RKO (cell line): ENCODE results near the gene TAS2R41.

Source experiments
- DNase-seq: peaks from one replicate; pipeline ENCODE4 v3.0.0-alpha.2; 2016; ENCODE audit warnings: low spot score

The TAS2R41 gene

DNA sequence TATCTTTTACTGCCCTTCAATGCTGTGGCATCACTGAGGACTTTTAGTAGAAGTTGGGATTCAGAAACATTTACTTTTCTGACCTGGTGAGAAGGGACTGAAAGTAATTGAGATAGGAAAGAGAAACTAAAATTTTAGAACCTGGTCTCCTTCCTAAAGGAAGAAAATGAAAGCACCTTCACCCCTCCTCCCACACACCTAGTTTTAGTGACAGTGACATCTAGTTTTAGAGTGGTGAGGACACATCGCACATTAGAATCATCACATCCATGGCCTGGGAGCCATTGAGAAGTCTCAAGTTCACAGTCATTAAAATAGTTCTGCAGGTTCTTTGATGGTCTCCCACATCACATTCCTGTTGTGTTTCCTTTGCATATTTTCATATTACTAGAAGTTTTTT is 16.1 kb downstream of the TAS2R41 start:
- DNase-seq = no peak

GRCh38 chr7:143494622-143495021 is 16.9 kb downstream of the TAS2R41 start:
- DNase-seq = no peak

DNA sequence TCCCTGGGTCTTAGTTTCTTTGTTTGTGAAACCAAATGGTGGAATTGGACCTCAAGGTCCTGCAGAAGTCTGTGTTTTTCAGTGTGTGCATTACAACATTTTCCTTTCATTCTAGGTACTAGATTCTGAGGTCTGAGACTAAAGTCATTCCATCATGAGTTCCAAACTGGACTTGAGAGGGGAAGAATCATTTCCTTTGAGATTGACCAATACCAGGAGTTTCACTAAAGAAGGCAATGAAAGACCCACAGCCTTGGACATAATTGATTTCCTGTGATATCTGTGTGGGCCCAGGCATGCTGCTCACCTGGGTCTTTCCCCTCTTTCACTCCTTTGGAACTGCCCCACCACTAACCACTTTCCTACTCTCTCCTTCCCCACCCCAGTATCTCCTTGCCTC is 18.2 kb downstream of the TAS2R41 start:
- no peak for DNase-seq

GRCh38 chr7:143496263-143496662 is 18.6 kb downstream of the TAS2R41 start:
- DNase-seq = no peak

DNA sequence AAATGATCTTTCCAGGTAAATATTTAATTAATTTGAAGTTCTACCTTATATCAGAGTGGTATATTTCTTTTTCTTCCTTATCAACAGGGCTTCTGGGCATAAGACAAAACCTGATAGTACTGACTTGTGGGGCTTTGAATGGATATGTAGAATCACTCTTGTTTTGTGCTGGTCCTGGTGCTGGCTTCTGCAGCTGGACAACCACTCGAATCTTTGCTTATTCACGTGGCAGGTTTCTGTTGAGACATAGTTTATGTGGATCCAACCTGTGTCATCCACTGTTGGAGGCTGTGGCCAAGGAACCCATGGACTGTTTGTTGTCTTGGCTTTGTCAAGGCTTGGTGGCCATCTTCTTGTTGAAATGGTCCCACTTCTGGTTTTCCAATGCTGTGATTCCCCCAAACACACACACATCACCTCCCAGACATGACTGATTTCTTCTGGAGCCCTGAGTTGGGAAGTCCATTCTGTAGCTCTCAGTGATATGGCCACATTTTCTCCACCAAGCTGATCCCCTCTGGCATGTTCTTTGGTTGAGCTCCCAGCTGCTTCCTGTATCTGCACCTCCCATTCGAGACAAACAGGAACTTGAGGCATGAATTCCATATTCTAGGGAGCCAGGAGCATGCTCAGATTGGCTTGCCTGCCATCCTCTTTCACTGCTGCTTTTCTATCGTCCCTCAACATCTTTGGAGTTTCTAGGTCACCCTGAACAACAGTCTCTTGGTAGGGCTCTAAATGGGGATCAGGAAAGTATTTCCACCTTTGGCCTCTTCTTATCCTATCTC is 19.5 kb downstream of the TAS2R41 start:
- DNase-seq = no peak

GRCh38 chr7:143499246-143499645 is 21.6 kb downstream of the TAS2R41 start:
- no peak for DNase-seq

DNA sequence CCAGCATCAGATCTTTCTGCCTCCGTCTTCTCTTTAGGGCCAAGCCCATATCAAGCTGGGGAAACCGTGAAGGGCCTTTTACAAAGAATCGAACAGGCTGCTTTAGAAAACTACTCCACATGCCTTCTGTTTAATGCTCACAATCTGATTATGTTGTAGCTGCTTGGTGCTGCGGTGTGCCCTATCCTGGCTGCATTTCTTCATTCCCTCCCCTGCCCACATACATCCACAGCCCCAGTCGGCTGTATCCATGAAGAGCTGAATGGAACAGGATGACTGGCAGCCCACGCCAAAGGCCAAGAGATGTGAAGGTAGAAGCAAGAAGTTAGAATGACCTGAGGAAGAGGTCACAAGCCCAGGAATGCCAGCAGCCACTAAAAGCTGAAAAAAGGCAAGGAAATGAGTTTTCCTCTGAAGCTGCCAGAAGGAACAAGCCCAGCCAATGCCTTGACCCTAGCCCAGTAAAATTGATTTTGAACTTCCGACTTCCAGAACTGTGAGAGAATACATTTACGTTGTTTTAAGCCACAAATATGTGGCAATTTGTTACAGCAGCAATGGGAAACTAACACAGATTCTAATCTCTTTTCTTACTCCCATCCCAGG is 22.2 kb downstream of the TAS2R41 start:
- no peak for DNase-seq

DNA sequence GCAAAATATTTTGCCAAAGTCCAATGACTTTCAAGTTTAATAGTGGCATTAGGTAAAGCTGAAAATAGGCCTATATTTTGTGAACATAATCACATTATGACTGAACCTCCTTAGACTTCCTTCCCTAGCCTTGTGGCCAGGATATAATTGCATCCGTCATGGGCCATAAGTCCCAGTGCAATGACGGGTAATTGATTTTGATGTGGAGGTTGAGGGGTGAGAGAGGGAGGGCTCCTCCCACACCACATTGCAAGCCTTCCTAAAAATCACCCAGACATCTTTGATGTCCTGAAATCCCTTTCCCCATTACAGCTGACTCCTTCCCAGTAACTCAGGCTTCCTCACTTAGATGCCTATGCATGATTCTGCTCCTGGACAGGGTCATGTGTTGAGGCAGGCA is 25.6 kb downstream of the TAS2R41 start:
- no peak for DNase-seq

- no peak for DNase-seq
Observed at GRCh38 chr7:143504215-143504936, 26.7 kb downstream of the TAS2R41 start.

DNA sequence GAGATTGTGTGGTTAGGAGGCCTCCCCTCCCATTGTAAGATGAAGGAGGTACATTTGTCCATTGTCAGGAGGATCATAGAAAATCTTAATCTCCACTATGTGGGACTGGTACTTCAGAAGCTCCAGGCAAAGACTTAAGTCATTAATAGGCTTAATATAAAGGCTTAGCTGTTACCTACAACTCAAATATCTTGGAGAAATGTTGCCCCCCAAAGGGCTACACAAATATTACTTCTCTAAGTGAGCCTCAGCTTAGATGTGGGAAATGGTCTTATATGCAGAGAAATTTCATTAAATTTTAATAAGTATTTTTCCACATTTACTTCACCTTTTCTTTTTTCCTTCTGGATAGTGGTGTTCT is 27.2 kb downstream of the TAS2R41 start:
- DNase-seq = no peak

DNA sequence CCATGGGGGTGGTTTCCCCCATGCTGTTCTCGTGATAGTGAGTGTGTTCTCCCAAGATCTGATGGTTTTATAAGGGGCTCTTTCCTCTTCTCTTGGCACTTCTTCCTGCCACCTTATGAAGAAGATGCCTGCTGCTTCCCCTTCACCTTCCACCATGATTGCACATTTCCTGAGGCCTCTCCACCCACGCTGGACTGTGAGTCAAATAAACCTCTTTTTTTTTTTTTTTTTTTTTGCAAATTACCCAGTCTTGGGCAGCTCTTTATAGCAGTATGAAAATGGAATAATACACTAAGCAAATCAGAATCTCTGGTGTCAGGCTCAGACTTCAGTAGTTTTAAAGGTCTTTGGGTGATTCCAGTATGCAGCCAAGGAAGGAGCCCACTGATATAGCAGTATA is 28.2 kb downstream of the TAS2R41 start:
- no peak for DNase-seq

DNA sequence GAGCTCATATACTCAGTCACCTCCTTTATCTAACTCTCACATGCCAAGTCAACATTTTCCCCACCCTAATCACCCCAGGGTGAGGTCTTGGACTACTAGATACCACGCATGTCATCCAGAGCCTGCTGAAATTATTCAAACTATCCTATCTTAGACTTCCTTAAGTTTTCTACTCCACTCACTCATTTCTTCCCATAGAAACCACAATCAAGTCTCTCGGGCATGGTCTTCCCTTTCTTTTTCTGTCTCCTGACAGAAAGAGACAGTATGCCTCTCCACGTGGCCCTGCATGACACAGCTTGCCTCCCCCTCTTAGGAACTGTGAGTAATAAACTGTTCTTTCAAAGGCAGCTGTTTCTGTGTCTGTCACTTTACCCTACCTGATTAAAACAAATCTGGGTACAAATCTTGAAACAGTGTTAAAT is 29.4 kb downstream of the TAS2R41 start:
- no peak for DNase-seq

DNA sequence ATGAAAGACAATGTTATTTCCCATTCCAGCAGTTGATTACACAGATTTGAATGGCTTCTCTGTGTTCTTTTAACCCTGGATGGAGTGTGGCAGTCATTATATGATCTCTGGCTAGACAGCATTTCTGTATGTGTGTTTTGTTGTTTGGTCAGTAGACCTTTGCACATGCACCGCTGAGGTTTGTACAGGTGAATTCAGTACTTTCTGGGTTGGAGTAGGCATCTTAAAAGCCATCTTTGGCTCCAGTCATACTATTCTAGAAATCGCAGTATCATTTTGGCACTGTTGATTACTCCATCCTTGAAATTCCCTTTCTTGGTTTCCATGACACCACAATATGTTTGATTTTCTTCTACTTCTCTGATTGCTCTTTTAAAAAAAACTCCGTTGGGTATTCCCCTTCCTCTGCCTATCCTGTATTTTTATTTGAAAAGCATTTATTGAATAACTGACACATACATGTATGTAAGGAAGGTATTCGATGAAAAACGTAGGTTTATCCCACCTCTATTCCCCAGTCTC is 29.9 kb downstream of the TAS2R41 start:
- DNase-seq = no peak

DNA sequence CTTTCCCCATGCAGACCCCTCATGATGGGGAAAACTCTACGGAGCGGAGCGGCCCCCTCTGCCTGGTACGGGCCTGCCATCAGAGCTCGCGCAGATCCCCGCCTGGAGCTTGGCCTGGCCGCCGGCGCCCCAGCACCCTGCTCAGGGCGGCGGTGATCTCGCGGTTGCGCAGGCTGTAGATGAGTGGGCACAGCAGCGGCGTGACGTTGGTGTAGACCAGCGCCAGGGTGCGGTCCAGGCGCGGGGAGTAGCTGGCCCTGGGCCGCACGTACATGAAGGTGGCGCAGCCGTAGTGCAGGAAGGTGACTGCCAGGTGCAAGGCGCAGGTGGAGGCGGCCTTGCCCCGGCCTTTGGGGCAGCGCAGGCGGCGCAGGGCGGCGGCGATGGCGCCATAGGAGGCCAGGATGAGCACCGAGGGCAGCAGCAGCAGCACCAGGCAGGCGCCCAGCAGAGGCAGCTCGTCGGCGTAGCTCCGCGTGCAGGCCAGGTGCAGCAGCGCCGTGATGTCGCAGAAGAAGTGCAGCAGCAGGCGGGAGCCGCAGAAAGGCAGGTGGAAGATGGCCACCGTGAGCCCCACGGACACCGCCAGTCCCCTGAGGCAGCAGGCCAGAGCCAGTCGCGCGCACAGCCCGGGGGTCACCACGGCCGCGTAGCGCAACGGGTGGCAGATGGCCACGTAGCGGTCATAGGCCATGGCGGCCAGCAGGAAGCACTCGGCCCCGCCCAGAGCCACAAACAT is 33.4 kb downstream of the TAS2R41 start:
- DNase-seq = no peak

GRCh38 chr7:143511593-143512047 is 33.9 kb downstream of the TAS2R41 start:
- DNase-seq = no peak

DNA sequence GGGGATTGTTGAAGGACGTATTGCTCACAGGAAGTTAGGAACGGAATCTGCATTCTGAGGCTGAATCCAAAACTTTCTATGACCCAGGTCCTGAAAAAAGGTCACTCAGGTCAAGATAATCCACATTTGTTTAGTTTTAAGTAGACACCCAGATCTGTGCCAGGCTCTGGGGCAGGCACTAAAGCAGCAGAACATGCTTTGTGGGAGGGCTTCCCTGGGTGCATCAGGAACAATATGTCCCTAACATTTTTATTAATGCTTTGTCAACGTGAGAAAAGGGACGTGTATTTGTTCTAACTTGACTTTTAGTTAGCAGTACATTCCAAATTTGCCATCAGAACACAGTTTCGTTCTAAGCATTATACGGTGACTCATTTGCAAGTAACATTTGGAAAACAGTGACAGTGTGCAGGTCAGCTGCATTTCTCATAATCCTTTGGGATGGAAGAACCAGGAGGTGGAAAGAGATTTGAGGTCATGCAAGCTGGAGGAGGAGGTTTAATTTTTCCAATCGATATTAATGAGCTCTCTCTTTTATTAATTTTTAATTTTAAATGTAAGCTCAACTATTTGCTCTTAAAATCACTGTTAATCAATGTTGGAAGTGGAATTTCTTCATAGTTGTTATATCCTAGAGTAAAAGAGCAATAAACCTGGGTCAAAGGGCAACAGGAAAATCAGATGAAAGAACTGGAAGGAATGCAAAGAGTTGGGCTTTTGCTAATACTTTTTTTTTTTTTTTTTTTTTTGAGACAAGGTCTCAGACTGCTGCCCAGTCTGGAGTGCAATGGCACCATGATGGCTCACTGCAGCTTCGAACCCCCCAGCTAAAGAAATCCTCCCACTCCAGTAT is 35.0 kb downstream of the TAS2R41 start:
- DNase-seq = no peak

DNA sequence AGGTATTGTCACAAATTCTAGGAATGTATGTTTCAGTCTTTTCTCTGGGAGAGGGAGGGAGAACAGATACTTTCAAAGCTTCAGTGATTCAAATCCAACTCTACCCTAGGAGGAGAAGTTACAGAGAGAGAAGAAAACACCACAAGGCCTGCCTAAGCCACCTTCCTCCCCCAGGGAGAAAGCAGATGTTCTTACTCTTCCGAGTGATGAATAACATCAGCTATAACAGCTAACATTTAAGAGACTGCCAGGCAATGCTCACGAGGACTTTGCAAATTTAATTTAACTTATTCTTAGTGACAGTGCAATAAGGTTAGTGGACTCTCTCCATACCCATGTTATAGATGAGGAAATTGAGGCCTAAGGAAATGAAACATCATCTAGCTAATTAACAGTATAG is 36.8 kb downstream of the TAS2R41 start:
- no peak for DNase-seq

DNA sequence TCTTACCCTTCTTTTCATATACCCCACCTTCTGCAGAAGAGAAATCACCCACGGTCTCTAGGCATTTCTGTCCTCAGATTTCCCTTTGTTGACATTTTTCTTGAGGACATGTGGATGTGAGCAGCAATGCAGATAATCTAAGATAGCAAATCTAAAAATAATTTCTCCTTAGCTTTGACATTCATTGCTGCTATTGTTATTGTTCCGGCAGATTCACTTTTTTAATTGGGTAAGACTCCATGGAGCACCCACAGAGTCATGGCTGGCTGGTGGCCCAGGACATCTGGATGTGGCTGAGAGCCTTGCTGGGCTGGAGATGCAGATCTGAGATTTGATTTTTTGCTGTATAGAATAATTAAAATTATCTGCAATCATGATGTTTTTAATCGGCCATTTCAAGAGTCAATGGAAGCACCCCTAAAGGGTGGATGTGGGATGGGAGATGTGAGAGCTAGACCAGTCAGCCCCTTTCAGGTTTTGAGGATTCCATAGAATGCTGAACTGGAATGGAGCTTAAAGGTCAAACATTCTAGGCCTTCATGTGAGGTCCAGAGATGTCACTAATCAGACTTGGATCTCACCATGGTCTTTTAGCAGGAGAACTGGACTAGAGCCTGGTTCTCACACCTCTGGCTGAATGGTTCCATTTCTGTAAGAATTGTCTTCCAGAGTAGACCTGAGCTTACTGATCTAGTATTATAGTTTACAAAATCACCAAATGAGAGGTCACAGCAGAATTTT is 37.5 kb downstream of the TAS2R41 start:
- no peak for DNase-seq

DNA sequence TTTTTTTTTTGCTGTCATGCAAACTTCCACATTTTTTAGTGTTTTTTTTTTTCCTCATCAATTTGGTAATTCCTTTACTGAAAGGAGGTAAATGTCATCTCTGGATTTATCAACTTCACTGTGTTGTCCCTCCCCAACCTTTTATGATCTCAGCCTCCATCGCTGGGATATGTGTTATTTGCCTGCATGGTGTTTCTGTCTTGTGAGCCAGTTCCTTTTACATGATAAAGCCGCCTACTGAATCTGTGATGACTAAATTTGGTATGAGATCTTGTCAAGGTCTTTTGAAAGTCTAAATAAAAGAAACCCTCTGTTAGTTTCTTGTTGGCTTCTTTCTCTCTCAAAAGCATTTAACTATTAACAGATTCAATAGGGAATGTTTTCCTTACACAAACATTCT is 39.3 kb downstream of the TAS2R41 start:
- no peak for DNase-seq

- DNase-seq = no peak
Observed at GRCh38 chr7:143518521-143518920, 40.8 kb downstream of the TAS2R41 start.

- DNase-seq = no peak
Observed at GRCh38 chr7:143518941-143519340, 41.3 kb downstream of the TAS2R41 start.
